Brain microvascular endothelial cell (primary cell): ENCODE data around the gene SCP2D1.

Experiments used
- DNase-seq: peaks from one replicate; pipeline ENCODE4 v3.0.0-alpha.2; 2020
- H3K27ac ChIP-seq: fragments of 250-450 bp; sonication (Bioruptor Pico); 2 replicates; pipeline ENCODE4 v1.5.1; 2020; ENCODE audit warnings: mild to moderate bottlenecking, moderate library complexity
- H3K27me3 ChIP-seq: fragments of 250-450 bp; sonication (Bioruptor Pico); replicated peaks from 2 replicates; pipeline ENCODE4 v1.5.1; 2020; ENCODE audit warnings: mild to moderate bottlenecking
- H3K36me3 ChIP-seq: fragments of 250-450 bp; sonication (Bioruptor Pico); replicated peaks from 2 replicates; pipeline ENCODE4 v1.5.1; 2020; ENCODE audit warnings: mild to moderate bottlenecking
- H3K4me3 ChIP-seq: 2 replicates; pipeline ENCODE4 v1.5.1; 2011; ENCODE audit warnings: low read depth, mild to moderate bottlenecking, control low read depth, low read length, moderate library complexity
- CTCF ChIP-seq: IDR thresholded peaks from 2 replicates; pipeline ENCODE4 v1.5.1; 2011; ENCODE audit warnings: low read depth, mild to moderate bottlenecking, moderate library complexity, low read length, control low read depth, inconsistent platforms; ENCODE audit errors: missing control alignments
- in situ Hi-C: cut with HindIII; loops from 2 replicates; pipeline ENCODE4 v1.10.0; 2017; ENCODE audit warnings: low sequenced_read_pairs, low pct_ligation_motif_present

The SCP2D1 gene

GRCh38 chr20:18849131-18849530 lies 35.5 kb downstream of the SCP2D1 start:
- no peak for TF ChIP-seq CTCF
- in situ Hi-C loops: no loop called here
- no peak overlapping the region for H3K4me3 ChIP-seq

GRCh38 chr20:18851629-18852028 lies 38.0 kb downstream of the SCP2D1 start:
- DNase-seq: no peak
- Histone ChIP-seq H3K36me3 (no peaks in the 10 kb centered on the region), H3K27ac (no peak overlapping the region), H3K27me3 (no peaks in the 10 kb centered on the region), H3K4me3 (no peak overlapping the region)
- TF ChIP-seq CTCF: no peak
- in situ Hi-C loops: no loop called here

More at GRCh38 chr20:18849131-18849530, 35.5 kb downstream of the SCP2D1 start:
- no peaks in the 10 kb centered on the region for H3K27me3 ChIP-seq
- no peak for DNase-seq
- no peak overlapping the region for H3K27ac ChIP-seq
- no peaks in the 10 kb centered on the region for H3K36me3 ChIP-seq

GRCh38 chr20:18852318-18852717 lies 38.7 kb downstream of the SCP2D1 start:
- in situ Hi-C loops: no loop called here
- TF ChIP-seq CTCF: no peak
- Histone ChIP-seq H3K27ac (no peak overlapping the region), H3K4me3 (no peak overlapping the region), H3K36me3 (no peaks in the 10 kb centered on the region), H3K27me3 (no peaks in the 10 kb centered on the region)
- no peak for DNase-seq

GRCh38 chr20:18853216-18853615 lies 39.6 kb downstream of the SCP2D1 start:
- TF ChIP-seq CTCF: no peak
- Histone ChIP-seq H3K36me3 (no peaks in the 10 kb centered on the region), H3K27ac (no peak overlapping the region), H3K27me3 (no peaks in the 10 kb centered on the region), H3K4me3 (no peak overlapping the region)
- in situ Hi-C loops: no loop called here
- no peak for DNase-seq

- Histone ChIP-seq H3K27ac (no peak overlapping the region), H3K4me3 (no peak overlapping the region), H3K27me3 (no peaks in the 10 kb centered on the region), H3K36me3 (no peaks in the 10 kb centered on the region)
- TF ChIP-seq CTCF: no peak
- no peak for DNase-seq
- in situ Hi-C loops: no loop called here
Measured at GRCh38 chr20:18853946-18854646, 40.5 kb downstream of the SCP2D1 start.

GRCh38 chr20:18855882-18856281 lies 42.3 kb downstream of the SCP2D1 start:
- in situ Hi-C loops: no loop called here
- H3K36me3 ChIP-seq: no peaks in the 10 kb centered on the region
- H3K27ac ChIP-seq: no peak overlapping the region
- no peaks in the 10 kb centered on the region for H3K27me3 ChIP-seq
- H3K4me3 ChIP-seq: no peak overlapping the region
- no peak for DNase-seq
- no peak for TF ChIP-seq CTCF
